Activated CD8-positive, alpha-beta T cell treated with anti-CD3 and anti-CD28 coated beads, Interleukin-2, amount 10 ng/mL, durations not matched to agents 7 days and 5 days (primary cell): Measurements from ENCODE around the gene BICDL2. TPM values are rescaled to one million over a fixed set of nuclear protein-coding genes. Genes with fewer than 3 reads are reported as not detected.
"Not testable (repeated sequence)": the region's sequence is repeated elsewhere in the genome, so short reads cannot be mapped to it uniquely, and the experiment has no call there.

Experiments
- ATAC-seq: fragments of 150-1000 bp; cut with Tn5 transposase; one replicate; pipeline ENCODE4 v1.10.0; 2021; ENCODE audit warnings: moderate library complexity
- CTCF ChIA-PET: fragments of 350-600 bp; sonication (Branson Sonifier 250); formaldehyde crosslinking; loops from one replicate; lab custom pipeline; 2021; ENCODE audit warnings: antibody characterized with exemption; lab: Charles Lee
- POLR2A ChIA-PET: fragments of 350-600 bp; sonication (Branson Sonifier 250); formaldehyde crosslinking; loops from one replicate; lab custom pipeline; 2021; ENCODE audit warnings: antibody characterized with exemption; lab: Charles Lee
- DNase-seq: peaks from one replicate; pipeline ENCODE4 v3.0.0-alpha.2; 2020
- H3K27ac Mint-ChIP-seq: one replicate; pipeline ENCODE4 v1.8.0; 2021; ENCODE audit warnings: mild to moderate bottlenecking, mixed read lengths
- H3K27me3 Mint-ChIP-seq: one replicate; pipeline ENCODE4 v1.8.0; 2021; ENCODE audit warnings: low read depth, mixed read lengths
- H3K36me3 Mint-ChIP-seq: one replicate; pipeline ENCODE4 v1.8.0; 2021; ENCODE audit warnings: low read depth, mixed read lengths
- H3K4me1 Mint-ChIP-seq: one replicate; pipeline ENCODE4 v1.8.0; 2021; ENCODE audit warnings: low read depth, mixed read lengths
- H3K4me3 Mint-ChIP-seq: one replicate; pipeline ENCODE4 v1.8.0; 2021; ENCODE audit warnings: mild to moderate bottlenecking, mixed read lengths
- H3K9me3 Mint-ChIP-seq: one replicate; pipeline ENCODE4 v1.8.0; 2022; ENCODE audit warnings: mixed read lengths; ENCODE audit not compliant: insufficient read depth
- total RNA-seq, 2 experiments: library from RNA; stranded (reverse); gene quantifications; one replicate each; pipeline ENCODE4 v1.2.3, GENCODE V29; 2021

The BICDL2 gene
- total RNA-seq, 2 experiments from 2014 or later: 0.84 to 0.94 TPM

- H3K27me3 Mint-ChIP-seq: no peaks in the 10 kb centered on the region
- peak overlapping the region; percentile 94 for H3K27ac Mint-ChIP-seq
- peaks cover 62% of the 10 kb centered on the region for H3K36me3 Mint-ChIP-seq
- ATAC-seq (peak; percentile 85), DNase-seq (peak; percentile 95)
- CTCF ChIA-PET: interaction anchor here (0.7 to 6.7 kb wide), 15 partner anchors 9 to 91 kb away, joined by 3 to 72 read pairs (median 5); partner anchors contain the start of genes IL32, ZNF213 and ZSCAN10
- POLR2A ChIA-PET: interaction anchor here (0.5 to 6.1 kb wide), 16 partner anchors 8 to 83 kb away, joined by 3 to 68 read pairs (median 7); partner anchors contain the start of genes IL32, ZNF213 and ZSCAN10
- peak overlapping the region; percentile 73 for H3K4me3 Mint-ChIP-seq
- H3K9me3 Mint-ChIP-seq: peaks cover 15% of the 10 kb centered on the region
- peaks cover 92% of the 10 kb centered on the region for H3K4me1 Mint-ChIP-seq
These were observed 38.2 kb upstream of the BICDL2 start for GRCh38 chr16:3074860-3075522.

- Mint-ChIP-seq H3K36me3 (peaks cover 64% of the 10 kb centered on the region), H3K4me1 (peaks cover 94% of the 10 kb centered on the region), H3K9me3 (peaks cover 9% of the 10 kb centered on the region), H3K27me3 (no peaks in the 10 kb centered on the region), H3K27ac (peak overlapping the region; percentile 94), H3K4me3 (peak overlapping the region; percentile 73)
- ChIA-PET CTCF (interaction anchor here (1.6 to 6.5 kb wide), 2 partner anchors 8 to 57 kb away, joined by 6 to 72 read pairs; partner anchors contain the start of gene IL32), POLR2A (interaction anchor here (0.6 to 6.1 kb wide), 5 partner anchors 8 to 27 kb away, joined by 3 to 68 read pairs (median 27); partner anchors contain the start of genes IL32 and ZSCAN10)
- DNase-seq: no peak
- no peak for ATAC-seq
These were observed 36.7 kb upstream of the BICDL2 start for GRCh38 chr16:3073448-3073847.

- POLR2A ChIA-PET: interaction anchor here (0.6 to 4.2 kb wide), 4 partner anchors 13 to 28 kb away, joined by 3 to 32 read pairs (median 15); partner anchors contain the start of gene ZSCAN10
- H3K4me3 Mint-ChIP-seq: peak overlapping the region; percentile 73
These were observed 36.0 kb upstream of the BICDL2 start for GRCh38 chr16:3072576-3073263.

DNA sequence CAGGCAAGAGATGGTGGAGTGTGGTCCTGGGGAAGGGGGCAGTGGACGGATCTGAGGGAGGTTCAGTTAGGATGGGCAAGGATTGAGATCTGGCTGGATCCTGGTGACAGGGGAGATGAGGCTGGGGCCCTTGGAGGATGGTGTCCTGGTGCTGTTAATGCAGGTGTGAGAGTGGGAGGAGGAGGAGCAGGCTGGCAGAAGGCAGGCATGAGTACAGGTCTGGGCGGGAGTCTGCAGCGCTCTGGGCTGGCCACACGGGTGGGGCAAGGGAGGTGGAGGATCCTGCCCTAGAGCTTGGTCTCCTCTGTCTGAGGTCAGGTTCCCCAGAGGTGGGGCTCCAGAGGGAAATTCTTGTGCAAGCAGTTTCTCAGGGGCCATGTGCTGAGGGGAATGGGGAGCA, 35.4 kb upstream of the BICDL2 start:
- Mint-ChIP-seq H3K27ac (peak overlapping the region; percentile 97), H3K4me3 (peak overlapping the region; percentile 15), H3K4me1 (peaks cover 89% of the 10 kb centered on the region), H3K36me3 (peaks cover 66% of the 10 kb centered on the region)
- POLR2A ChIA-PET, H3K27me3 Mint-ChIP-seq, CTCF ChIA-PET, H3K9me3 Mint-ChIP-seq: not testable (repeated sequence)
- peak; percentile 59 for DNase-seq
- peak; percentile 7 for ATAC-seq

More at GRCh38 chr16:3072576-3073263, 36.0 kb upstream of the BICDL2 start:
- H3K36me3 Mint-ChIP-seq: peaks cover 64% of the 10 kb centered on the region
- ATAC-seq: peak; percentile 17
- DNase-seq: peak; percentile 64
- not testable (repeated sequence) for H3K27me3 Mint-ChIP-seq, H3K9me3 Mint-ChIP-seq
- H3K4me1 Mint-ChIP-seq: peaks cover 90% of the 10 kb centered on the region
- CTCF ChIA-PET: interaction anchor here (6.5 kb wide), 1 partner anchor 57 kb away, joined by 72 read pairs; no protein-coding TSS in a partner anchor
- peak overlapping the region; percentile 97 for H3K27ac Mint-ChIP-seq

DNA sequence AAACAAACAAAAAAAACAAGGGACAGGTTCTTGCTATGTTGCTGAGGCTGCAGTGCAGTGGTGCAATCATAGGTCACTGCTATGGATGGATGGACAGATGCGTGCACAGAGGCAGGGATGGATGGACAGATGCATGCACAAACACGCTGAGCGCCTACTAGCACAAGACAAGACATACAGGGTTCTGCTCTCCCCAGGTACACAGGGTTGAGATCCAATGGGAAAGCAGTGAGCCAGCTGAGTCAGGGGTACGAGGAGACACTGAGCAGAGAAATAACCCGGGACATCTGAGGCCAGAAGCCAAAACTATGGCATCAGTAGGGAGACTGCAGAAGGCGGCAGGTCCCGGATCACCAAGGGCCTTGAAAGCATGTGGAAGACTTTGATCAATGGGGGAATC, 34.9 kb upstream of the BICDL2 start:
- ATAC-seq (no peak), DNase-seq (no peak)
- peaks cover 65% of the 10 kb centered on the region for H3K36me3 Mint-ChIP-seq
- H3K27ac Mint-ChIP-seq: peak overlapping the region; percentile 97
- ChIA-PET POLR2A (interaction anchor here (1.4 kb wide), 1 partner anchor 13 kb away, joined by 9 read pairs; no protein-coding TSS in a partner anchor), CTCF (interaction anchor here (1.0 to 4.6 kb wide), 2 partner anchors 12 to 25 kb away, joined by 3 to 28 read pairs; no protein-coding TSS in a partner anchor)
- H3K4me1 Mint-ChIP-seq: peaks cover 86% of the 10 kb centered on the region
- no peaks in the 10 kb centered on the region for H3K9me3 Mint-ChIP-seq
- H3K27me3 Mint-ChIP-seq: no peaks in the 10 kb centered on the region
- peak overlapping the region; percentile 15 for H3K4me3 Mint-ChIP-seq

DNA sequence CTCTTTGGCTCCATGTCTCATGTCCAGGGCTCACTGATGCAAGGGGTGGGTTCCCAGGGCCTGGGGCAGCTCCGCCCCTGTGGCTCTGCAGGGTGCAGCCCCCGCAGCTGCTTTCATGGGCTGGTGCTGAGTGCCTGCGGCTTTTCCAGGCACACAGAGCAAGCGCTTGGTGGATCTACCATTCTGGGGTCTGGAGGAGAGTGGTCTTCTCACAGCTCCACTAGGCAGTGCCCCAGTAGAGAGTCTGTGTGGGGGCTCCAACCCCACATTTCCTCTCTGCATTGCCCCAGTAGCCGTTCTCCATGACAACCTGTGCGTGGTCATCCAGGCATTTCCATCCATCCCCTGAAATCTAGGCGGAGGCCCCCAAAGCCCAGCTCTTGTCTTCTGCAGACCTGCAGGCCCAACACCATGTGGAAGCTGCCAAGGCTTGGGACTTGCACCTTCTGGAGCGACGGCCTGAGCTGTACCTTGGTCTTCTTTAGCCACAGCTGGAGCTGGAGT, 33.9 kb upstream of the BICDL2 start:
- ChIA-PET CTCF (interaction anchor here (1.0 to 4.6 kb wide), 6 partner anchors 11 to 67 kb away, joined by 3 to 28 read pairs (median 4); no protein-coding TSS in a partner anchor), POLR2A (interaction anchor here (0.9 to 1.4 kb wide), 3 partner anchors 12 to 59 kb away, joined by 3 to 9 read pairs (median 4); no protein-coding TSS in a partner anchor)
- peaks cover 72% of the 10 kb centered on the region for H3K36me3 Mint-ChIP-seq
- peaks cover 78% of the 10 kb centered on the region for H3K4me1 Mint-ChIP-seq
- peak overlapping the region; percentile 100 for H3K4me3 Mint-ChIP-seq
- H3K27ac Mint-ChIP-seq: peak overlapping the region; percentile 97
- H3K9me3 Mint-ChIP-seq: no peaks in the 10 kb centered on the region
- DNase-seq (no peak), ATAC-seq (no peak)
- H3K27me3 Mint-ChIP-seq: no peaks in the 10 kb centered on the region

- peaks cover 67% of the 10 kb centered on the region for H3K36me3 Mint-ChIP-seq
- H3K27me3 Mint-ChIP-seq, ATAC-seq, H3K9me3 Mint-ChIP-seq, DNase-seq: not testable (repeated sequence)
- POLR2A ChIA-PET: interaction anchor here (0.6 to 1.1 kb wide), 3 partner anchors 9 to 82 kb away, joined by 3 to 5 read pairs (median 3); no protein-coding TSS in a partner anchor
- CTCF ChIA-PET: interaction anchor here (0.8 to 4.6 kb wide), 3 partner anchors 10 to 63 kb away, joined by 3 to 28 read pairs (median 4); no protein-coding TSS in a partner anchor
- peak overlapping the region; percentile 100 for H3K4me3 Mint-ChIP-seq
- peak overlapping the region; percentile 97 for H3K27ac Mint-ChIP-seq
- peaks cover 78% of the 10 kb centered on the region for H3K4me1 Mint-ChIP-seq
These were observed 32.4 kb upstream of the BICDL2 start for GRCh38 chr16:3069146-3069545.

DNA sequence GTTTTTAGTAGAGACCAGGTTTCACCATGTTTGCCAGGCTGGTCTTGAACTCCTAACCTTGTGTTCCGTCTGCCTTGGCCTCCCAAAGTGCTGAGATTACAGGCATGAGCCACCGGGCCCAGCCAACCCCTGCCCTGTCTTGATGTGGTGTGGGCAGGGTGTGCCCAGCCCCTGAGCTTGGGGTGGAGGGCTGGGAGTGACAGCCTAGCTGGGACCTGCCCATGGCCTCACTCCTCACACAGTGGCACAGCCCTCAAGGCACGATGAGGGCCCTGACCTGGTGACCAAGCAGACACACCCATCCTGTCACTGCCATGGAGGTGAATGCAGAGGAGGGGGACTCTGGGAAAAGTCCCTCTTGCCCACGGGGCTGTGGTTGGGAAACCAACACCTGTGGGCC, 31.7 kb upstream of the BICDL2 start:
- Mint-ChIP-seq H3K27me3 (no peaks in the 10 kb centered on the region), H3K4me1 (peaks cover 78% of the 10 kb centered on the region), H3K9me3 (no peaks in the 10 kb centered on the region), H3K4me3 (peak overlapping the region; percentile 100), H3K36me3 (peaks cover 63% of the 10 kb centered on the region), H3K27ac (peak overlapping the region; percentile 97)
- DNase-seq (no peak), ATAC-seq (no peak)
- POLR2A ChIA-PET: interaction anchor here (1.0 to 6.3 kb wide), 3 partner anchors 8 to 32 kb away, joined by 3 to 68 read pairs (median 7); no protein-coding TSS in a partner anchor
- CTCF ChIA-PET: interaction anchor here (0.8 to 7.4 kb wide), 4 partner anchors 9 to 64 kb away, joined by 3 to 74 read pairs (median 16); no protein-coding TSS in a partner anchor

GRCh38 chr16:3066440-3066748, 29.6 kb upstream of the BICDL2 start:
- Mint-ChIP-seq H3K27ac (peak overlapping the region; percentile 99), H3K27me3 (no peaks in the 10 kb centered on the region), H3K36me3 (peaks cover 58% of the 10 kb centered on the region), H3K4me3 (peak overlapping the region; percentile 100), H3K9me3 (no peaks in the 10 kb centered on the region), H3K4me1 (peaks cover 76% of the 10 kb centered on the region)
- ChIA-PET POLR2A (interaction anchor here (1.9 to 6.3 kb wide), 3 partner anchors 10 to 63 kb away, joined by 7 to 68 read pairs (median 18); no protein-coding TSS in a partner anchor), CTCF (interaction anchor here (1.0 to 7.4 kb wide), 7 partner anchors 8 to 64 kb away, joined by 3 to 74 read pairs (median 6); no protein-coding TSS in a partner anchor)
- DNase-seq (no peak), ATAC-seq (no peak)

DNA sequence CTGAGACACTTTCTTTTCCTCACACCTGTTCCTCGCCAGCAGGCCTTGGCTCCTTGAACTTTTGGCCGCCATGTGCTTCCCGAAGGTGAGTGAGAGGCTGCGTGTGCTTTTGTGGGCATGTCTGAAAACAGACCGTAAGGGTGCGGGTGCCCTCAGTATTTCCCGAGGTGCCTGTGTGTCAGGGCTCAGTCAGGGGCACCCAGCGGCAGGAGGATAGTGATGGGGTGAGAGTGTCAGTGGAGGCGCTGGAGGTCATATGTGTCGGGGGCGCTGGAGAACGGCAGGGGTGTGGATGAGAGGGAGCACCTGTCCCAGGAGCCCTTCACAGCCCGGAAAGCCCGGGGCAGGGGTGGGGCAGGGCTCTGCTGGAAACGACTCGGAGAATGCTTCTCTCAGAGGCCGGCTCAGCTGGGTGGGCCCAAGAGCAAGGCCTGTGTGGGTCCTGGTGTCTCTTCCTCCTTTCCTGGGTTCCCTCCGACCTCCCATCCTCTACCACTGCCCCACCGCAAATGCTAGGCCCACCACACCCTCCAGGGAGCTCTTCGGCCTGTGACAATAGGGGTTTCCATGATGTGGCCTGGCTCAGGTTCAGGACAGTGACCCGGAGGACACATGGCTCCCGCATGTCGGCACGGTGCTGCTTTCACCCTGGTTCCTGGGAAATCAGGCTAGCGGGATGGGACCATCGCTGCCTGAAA, 29.1 kb upstream of the BICDL2 start:
- Mint-ChIP-seq H3K4me3 (peak overlapping the region; percentile 100), H3K36me3 (peaks cover 55% of the 10 kb centered on the region), H3K27me3 (no peaks in the 10 kb centered on the region), H3K9me3 (no peaks in the 10 kb centered on the region), H3K27ac (peak overlapping the region; percentile 99), H3K4me1 (peaks cover 74% of the 10 kb centered on the region)
- no peak for DNase-seq
- ATAC-seq: peak; percentile 44
- POLR2A ChIA-PET: interaction anchor here (0.9 to 6.3 kb wide), 9 partner anchors 10 to 68 kb away, joined by 3 to 68 read pairs (median 4); partner anchors contain the start of gene ZNF213
- CTCF ChIA-PET: interaction anchor here (0.7 to 7.4 kb wide), 9 partner anchors 8 to 69 kb away, joined by 3 to 74 read pairs (median 5); partner anchors contain the start of gene ZNF213
